Immature natural killer cell (primary cell): ENCODE measurements around the gene PEBP1. TPM values are rescaled to one million over a fixed set of nuclear protein-coding genes. Genes with fewer than 3 reads are reported as not detected.

Source experiments
- DNase-seq, 3 donors: peaks; one replicate each; pipeline ENCODE4 v3.0.0; 2022; ENCODE audit warnings: mixed read lengths in 1 of 3
- H3K27ac Mint-ChIP-seq, 6 donors: one replicate each; pipeline ENCODE4 v1.8.0; 2020; ENCODE audit warnings: mixed read lengths in 6 of 6, mild to moderate bottlenecking in 5 of 6, inconsistent platforms in 4 of 6, moderate library complexity in 3 of 6
- H3K27me3 Mint-ChIP-seq, 3 donors: one replicate each; pipeline ENCODE4 v1.8.0; 2020 to 2021; ENCODE audit warnings: low read depth in 3 of 3, mild to moderate bottlenecking in 3 of 3, mixed read lengths in 3 of 3, moderate library complexity in 3 of 3, inconsistent platforms in 1 of 3
- H3K36me3 Mint-ChIP-seq, 3 donors: one replicate each; pipeline ENCODE4 v1.8.0; 2020; ENCODE audit warnings: mixed read lengths in 3 of 3, inconsistent platforms in 2 of 3, mild to moderate bottlenecking in 2 of 3
- H3K4me1 Mint-ChIP-seq, 2 donors: one replicate each; pipeline ENCODE4 v1.8.0; 2020; ENCODE audit warnings: inconsistent platforms in 2 of 2, mild to moderate bottlenecking in 2 of 2, mixed read lengths in 2 of 2, moderate library complexity in 1 of 2
- H3K4me3 Mint-ChIP-seq, 5 donors: one replicate each; pipeline ENCODE4 v1.8.0; 2020; ENCODE audit warnings: mild to moderate bottlenecking in 5 of 5, mixed read lengths in 5 of 5, inconsistent platforms in 3 of 5, moderate library complexity in 3 of 5
- H3K9me3 Mint-ChIP-seq, 6 donors: one replicate each; pipeline ENCODE4 v1.8.0; 2020; ENCODE audit warnings: mild to moderate bottlenecking in 6 of 6, mixed read lengths in 6 of 6, inconsistent platforms in 4 of 6, moderate library complexity in 3 of 6
- polyA plus RNA-seq, 3 donors: library from polyadenylated mRNA; unstranded; fragments of 300-500 nt; fragmentation: Illumina TruSeq; gene quantifications; one replicate each; pipeline ENCODE4 v1.2.3, GENCODE V29; 2021

PEBP1 gene
- polyA plus RNA-seq = 100 to 1,000 TPM; 145 to 163 (median 161) TPM

GRCh38 chr12:118135788-118136558 is at the start of gene PEBP1:
TSS of gene PEBP1 (plus strand) at chr12:118136124. CDS start at chr12:118136210, 86 bp downstream.
- H3K9me3 Mint-ChIP-seq = no peaks in the 10 kb centered on the region
- peaks cover 0 to 11% (median 11%) of the 10 kb centered on the region in 3 donors for H3K36me3 Mint-ChIP-seq
- peaks cover 0 to 6% (median 5%) of the 10 kb centered on the region in 3 donors for H3K27me3 Mint-ChIP-seq
- peak; percentile 86 to 88 (median 88) for DNase-seq
- H3K27ac Mint-ChIP-seq = peak within 1 kb of the TSS; percentile 71 to 83 (median 80)
- peak within 1 kb of the TSS; percentile 91 to 99 (median 97) for H3K4me3 Mint-ChIP-seq
- peaks cover 18 to 28% of the 10 kb centered on the region in 2 donors for H3K4me1 Mint-ChIP-seq

GRCh38 chr12:118089782-118090181 is 46.1 kb upstream of the PEBP1 start:
- no peak overlapping the region for H3K27ac Mint-ChIP-seq
- H3K4me3 Mint-ChIP-seq = no peak overlapping the region

DNA sequence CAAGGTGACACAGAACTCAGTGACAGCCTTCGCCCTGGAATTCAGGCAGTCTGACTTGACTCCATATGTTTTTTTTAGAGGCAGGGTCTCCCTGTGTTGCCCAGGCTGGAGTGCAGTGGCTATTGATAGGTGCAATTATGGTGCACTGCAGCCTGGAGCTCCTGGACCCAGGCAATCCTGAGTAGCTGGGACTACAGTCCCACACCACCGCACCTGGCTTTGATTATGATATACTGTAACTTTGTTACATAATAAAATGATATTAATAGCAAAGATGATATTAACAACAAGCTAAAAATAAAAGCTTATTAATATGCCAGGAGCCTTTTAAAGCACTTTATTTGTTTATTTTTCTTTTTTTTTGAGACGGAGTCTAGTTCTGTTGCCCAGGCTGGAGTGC is 41.9 kb upstream of the PEBP1 start:
- Mint-ChIP-seq H3K4me3 (no peak overlapping the region), H3K9me3 (no peaks in the 10 kb centered on the region), H3K27me3 (peaks cover 0 to 3% (median 2%) of the 10 kb centered on the region in 3 donors), H3K27ac (no peak overlapping the region), H3K4me1 (no peaks in the 10 kb centered on the region), H3K36me3 (no peaks in the 10 kb centered on the region)
- DNase-seq = no peak

More at GRCh38 chr12:118089782-118090181, 46.1 kb upstream of the PEBP1 start:
- no peaks in the 10 kb centered on the region for H3K4me1 Mint-ChIP-seq
- no peaks in the 10 kb centered on the region for H3K9me3 Mint-ChIP-seq
- DNase-seq = no peak
- peaks cover 0 to 3% (median 2%) of the 10 kb centered on the region in 3 donors for H3K27me3 Mint-ChIP-seq
- H3K36me3 Mint-ChIP-seq = no peaks in the 10 kb centered on the region

GRCh38 chr12:118098401-118098800 is 37.5 kb upstream of the PEBP1 start:
- DNase-seq = no peak
- Mint-ChIP-seq H3K27me3 (peaks cover 2 to 14% (median 9%) of the 10 kb centered on the region in 3 donors), H3K36me3 (no peaks in the 10 kb centered on the region), H3K9me3 (no peaks in the 10 kb centered on the region), H3K27ac (no peak overlapping the region), H3K4me1 (peaks cover 4 to 10% of the 10 kb centered on the region in 2 donors), H3K4me3 (no peak overlapping the region)

DNA sequence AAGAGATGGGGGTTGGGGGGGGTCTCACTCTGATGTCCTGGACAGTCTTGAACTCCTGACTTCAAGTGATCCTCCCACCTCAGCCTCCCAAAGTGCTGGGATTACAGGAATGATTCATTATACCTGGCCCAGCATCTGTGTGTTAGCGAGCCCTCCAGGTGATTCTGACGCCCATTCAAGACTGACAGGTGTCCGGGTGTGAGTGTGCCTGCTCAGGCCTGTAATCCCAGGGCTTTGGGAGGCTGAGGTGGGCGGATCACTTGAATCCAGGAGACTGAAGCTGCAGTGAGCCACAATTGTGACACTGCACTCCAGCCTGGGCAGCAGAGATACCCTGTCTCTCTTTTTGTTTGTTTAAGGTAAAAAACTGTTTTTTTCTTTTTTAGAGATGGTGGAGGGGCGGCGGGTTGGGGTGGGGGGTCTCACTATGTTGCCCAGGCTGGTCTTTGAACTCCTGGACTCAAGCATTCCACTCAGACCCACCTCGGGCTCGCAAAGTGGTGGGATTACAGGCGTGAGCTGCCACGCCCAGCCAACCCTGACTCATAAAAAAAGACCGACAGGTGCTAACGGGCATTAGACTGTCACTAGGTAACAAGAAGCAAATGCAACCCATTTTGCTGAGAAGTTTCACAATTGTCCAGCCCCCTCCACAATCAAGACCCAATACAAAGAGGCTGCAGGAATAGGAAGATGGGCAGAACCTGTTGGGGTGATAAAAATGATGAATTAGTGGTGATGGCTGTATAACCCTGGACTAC is 36.8 kb upstream of the PEBP1 start:
- Mint-ChIP-seq H3K27ac (no peak overlapping the region), H3K27me3 (peaks cover 2 to 14% (median 9%) of the 10 kb centered on the region in 3 donors), H3K4me3 (no peak overlapping the region), H3K36me3 (no peaks in the 10 kb centered on the region), H3K9me3 (no peaks in the 10 kb centered on the region), H3K4me1 (peaks cover 4 to 11% of the 10 kb centered on the region in 2 donors)
- DNase-seq = no peak

DNA sequence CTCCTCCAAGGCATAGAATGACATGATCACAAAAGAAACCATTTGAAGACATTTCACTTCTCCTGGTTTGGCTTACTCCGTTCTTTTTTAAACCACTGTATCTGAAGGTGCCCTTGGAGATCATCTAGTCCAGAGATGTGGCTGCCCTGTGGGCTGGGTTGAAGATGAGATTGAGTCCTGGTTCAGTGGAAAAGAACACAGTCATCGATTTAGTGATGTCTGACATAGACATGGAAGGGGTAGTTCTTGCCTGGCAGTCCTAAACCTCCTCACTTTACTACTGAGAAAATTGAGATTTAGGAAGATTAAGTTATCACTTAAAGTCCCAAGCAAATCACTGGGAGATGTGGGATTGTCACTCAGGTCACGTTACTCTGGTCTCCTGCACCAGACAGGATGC is 34.9 kb upstream of the PEBP1 start:
- H3K9me3 Mint-ChIP-seq = no peaks in the 10 kb centered on the region
- no peaks in the 10 kb centered on the region for H3K36me3 Mint-ChIP-seq
- H3K27me3 Mint-ChIP-seq = peaks cover 5 to 14% (median 9%) of the 10 kb centered on the region in 3 donors
- H3K4me1 Mint-ChIP-seq = peaks cover 7 to 16% of the 10 kb centered on the region in 2 donors
- H3K4me3 Mint-ChIP-seq = no peak overlapping the region
- H3K27ac Mint-ChIP-seq = no peak overlapping the region
- DNase-seq = no peak

DNA sequence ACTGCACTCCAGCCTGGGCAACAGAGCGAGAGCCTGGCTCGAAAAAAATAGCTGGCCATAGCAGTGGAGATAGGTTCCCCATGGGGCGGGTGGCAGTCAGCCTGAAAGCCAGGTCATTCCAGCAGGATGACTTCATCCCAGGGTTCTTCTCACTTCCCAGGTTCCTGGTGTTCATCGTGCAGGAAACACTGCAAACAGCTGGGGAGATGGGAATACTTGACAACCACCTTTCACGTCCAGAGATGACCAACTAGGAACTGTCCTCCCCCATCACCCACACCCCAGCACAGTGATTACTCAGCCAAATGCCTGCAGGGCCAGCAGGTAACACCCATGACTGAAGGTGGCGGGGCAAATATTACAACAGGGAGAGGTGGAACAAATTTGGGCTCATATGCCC is 33.9 kb upstream of the PEBP1 start:
- H3K27ac Mint-ChIP-seq = no peak overlapping the region
- peaks cover 7 to 16% of the 10 kb centered on the region in 2 donors for H3K4me1 Mint-ChIP-seq
- no peaks in the 10 kb centered on the region for H3K36me3 Mint-ChIP-seq
- H3K27me3 Mint-ChIP-seq = peaks cover 7 to 16% (median 9%) of the 10 kb centered on the region in 3 donors
- no peaks in the 10 kb centered on the region for H3K9me3 Mint-ChIP-seq
- no peak for DNase-seq
- peak overlapping the region in 3 of 5 donors; percentile 10 to 87 (median 21) for H3K4me3 Mint-ChIP-seq

DNA sequence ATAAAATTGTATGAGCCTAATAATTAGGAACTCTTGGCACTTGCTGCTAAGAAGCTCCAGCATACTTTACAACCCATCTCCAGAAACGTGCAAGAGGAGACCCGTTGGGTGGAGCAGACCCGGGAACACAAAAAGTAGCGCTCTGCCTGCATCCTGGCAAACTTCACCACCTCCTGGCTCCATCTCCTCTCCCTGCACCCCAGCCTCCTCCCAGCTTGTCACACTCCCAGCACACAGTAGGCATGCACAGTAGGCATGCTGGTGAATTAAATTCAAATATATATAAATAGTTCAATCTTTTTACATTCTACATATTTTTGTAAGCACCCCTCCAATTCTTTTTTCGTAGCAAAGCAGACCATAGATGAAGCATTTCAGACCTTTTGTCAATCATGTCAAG is 33.3 kb upstream of the PEBP1 start:
- Mint-ChIP-seq H3K27ac (no peak overlapping the region), H3K4me3 (peak overlapping the region; percentile 81 to 88 (median 87)), H3K4me1 (peaks cover 7 to 16% of the 10 kb centered on the region in 2 donors), H3K27me3 (peaks cover 7 to 16% (median 9%) of the 10 kb centered on the region in 3 donors), H3K36me3 (no peaks in the 10 kb centered on the region), H3K9me3 (no peaks in the 10 kb centered on the region)
- no peak for DNase-seq

GRCh38 chr12:118103201-118103600 is 32.7 kb upstream of the PEBP1 start:
- Mint-ChIP-seq H3K4me3 (peak overlapping the region; percentile 81 to 88 (median 87)), H3K36me3 (no peaks in the 10 kb centered on the region), H3K27me3 (peaks cover 7 to 16% (median 9%) of the 10 kb centered on the region in 3 donors), H3K9me3 (no peaks in the 10 kb centered on the region), H3K27ac (no peak overlapping the region), H3K4me1 (peaks cover 7 to 16% of the 10 kb centered on the region in 2 donors)
- DNase-seq = no peak

- Mint-ChIP-seq H3K9me3 (no peaks in the 10 kb centered on the region), H3K27ac (no peak within 1 kb of the TSS), H3K27me3 (peaks cover 7 to 16% (median 9%) of the 10 kb centered on the region in 3 donors), H3K4me1 (peaks cover 7 to 16% of the 10 kb centered on the region in 2 donors), H3K36me3 (no peaks in the 10 kb centered on the region), H3K4me3 (peak within 1 kb of the TSS; percentile 81 to 88 (median 87))
- DNase-seq = peak in 1 of 3 donors; percentile 7
Observed at GRCh38 chr12:118103601-118104382, 32.1 kb upstream of the PEBP1 start, which contains the start of gene VSIG10. TSS of gene VSIG10 (minus strand) at chr12:118104011. CDS start at chr12:118103671, 340 bp downstream.

- H3K4me1 Mint-ChIP-seq = peaks cover 7 to 16% of the 10 kb centered on the region in 2 donors
- H3K27me3 Mint-ChIP-seq = peaks cover 7 to 13% (median 9%) of the 10 kb centered on the region in 3 donors
- H3K27ac Mint-ChIP-seq = no peak overlapping the region
- no peaks in the 10 kb centered on the region for H3K36me3 Mint-ChIP-seq
- no peaks in the 10 kb centered on the region for H3K9me3 Mint-ChIP-seq
- H3K4me3 Mint-ChIP-seq = no peak overlapping the region
- DNase-seq = no peak
Observed at GRCh38 chr12:118107011-118107410, 28.9 kb upstream of the PEBP1 start.

GRCh38 chr12:118107694-118108093 is 28.2 kb upstream of the PEBP1 start:
- Mint-ChIP-seq H3K9me3 (no peaks in the 10 kb centered on the region), H3K4me1 (peaks cover 7 to 11% of the 10 kb centered on the region in 2 donors), H3K27me3 (peaks cover 4 to 9% (median 5%) of the 10 kb centered on the region in 3 donors), H3K36me3 (no peaks in the 10 kb centered on the region), H3K27ac (no peak overlapping the region), H3K4me3 (no peak overlapping the region)
- no peak for DNase-seq

- H3K36me3 Mint-ChIP-seq = no peaks in the 10 kb centered on the region
- no peak overlapping the region for H3K4me3 Mint-ChIP-seq
- H3K9me3 Mint-ChIP-seq = no peaks in the 10 kb centered on the region
- no peak overlapping the region for H3K27ac Mint-ChIP-seq
- no peak for DNase-seq
- H3K27me3 Mint-ChIP-seq = peaks cover 0 to 5% (median 2%) of the 10 kb centered on the region in 3 donors
- peaks cover 4 to 6% of the 10 kb centered on the region in 2 donors for H3K4me1 Mint-ChIP-seq
Observed at GRCh38 chr12:118109088-118109487, 26.8 kb upstream of the PEBP1 start.
